ENCODE measurements around the gene HMCN2. TPM values are rescaled to one million over a fixed set of nuclear protein-coding genes. Genes with fewer than 3 reads are reported as not detected.

Gene HMCN2
- total and polyA plus RNA-seq, 2 of the 4 experiments (the other 2 are of a cell fraction): 0.02 TPM; not detected in 1

DNA sequence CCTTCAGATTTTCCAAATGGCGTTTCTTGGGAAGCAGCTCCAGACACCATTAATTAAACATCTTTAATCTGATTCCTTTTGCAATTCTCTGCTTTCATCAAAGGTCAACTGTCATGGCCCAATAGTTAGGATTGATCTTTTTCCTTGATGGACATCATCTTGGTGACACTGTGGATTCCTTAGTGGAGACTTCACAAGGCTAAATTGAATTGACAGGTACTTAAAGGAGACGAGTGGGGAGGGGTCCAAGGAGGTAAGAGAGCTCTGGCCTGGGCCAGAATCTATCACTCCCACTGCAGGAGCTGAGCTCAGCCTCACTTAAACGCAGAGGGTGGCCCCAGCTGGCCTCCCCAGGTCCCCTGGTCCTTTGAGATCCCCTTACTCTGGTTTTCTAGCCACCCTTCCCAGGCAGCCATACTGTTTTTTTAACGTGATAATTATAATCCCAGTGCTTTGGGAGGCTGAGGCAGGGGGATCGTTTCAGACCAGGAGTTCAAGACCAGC is 9.9 kb upstream of the HMCN2 start:
- Histone ChIP-seq H3K18ac (ENCODE audit: low read depth, low read length) (no peak overlapping the region), H4K5ac (ENCODE audit: low read depth, low read length) (no peak overlapping the region), H3K4me2 (ENCODE audit: low read depth, low read length) (no peak overlapping the region), H4K8ac (ENCODE audit: low read depth in 2 of 2, low read length in 2 of 2) (no peak overlapping the region), H2AK5ac (ENCODE audit: low read depth, low read length) (no peak overlapping the region), H3K4me1 (ENCODE audit: control insufficient read depth, insufficient read depth, low read length) (no peaks in the 10 kb centered on the region), H3K36me3 (ENCODE audit: control insufficient read depth, insufficient read depth, low read length) (no peaks in the 10 kb centered on the region), H3K4ac (ENCODE audit: low read depth, low read length) (no peak overlapping the region), H2AFZ (replicated peaks; ENCODE audit: low read length, poor library complexity) (no peak overlapping the region), H2AK9ac (replicated peaks; ENCODE audit: low read depth, low read length, poor library complexity) (no peak overlapping the region), H2BK20ac (ENCODE audit: low read depth, low read length) (no peak overlapping the region), H2BK15ac (ENCODE audit: low read depth, low read length) (no peak overlapping the region), H3K56ac (ENCODE audit: extremely low read depth, insufficient read depth, low read length) (no peak overlapping the region), H3K9ac (ENCODE audit: low read depth, low read length) (no peak overlapping the region), H4K91ac (ENCODE audit: insufficient read depth, low read depth, low read length) (no peak overlapping the region), H4K20me1 (ENCODE audit: insufficient read depth, low read length) (no peaks in the 10 kb centered on the region), H3K27ac (ENCODE audit: insufficient read depth, low read length) (no peak overlapping the region), H3K23ac (ENCODE audit: low read depth, low read length) (no peak overlapping the region), H3K79me1 (ENCODE audit: low read depth in 1 of 2, low read length in 2 of 2) (no peaks in the 10 kb centered on the region), H3K9me1 (ENCODE audit: insufficient read depth, low read length) (no peaks in the 10 kb centered on the region), H3K4me3 (ENCODE audit: insufficient read depth, low read depth, low read length) (no peak overlapping the region), H3K14ac (replicated peaks; ENCODE audit: low read depth, low read length) (no peak overlapping the region), H3K27me3 (ENCODE audit: control insufficient read depth, insufficient read depth, low read length) (peaks cover 35% of the 10 kb centered on the region), H3K9me3 (ENCODE audit: control insufficient read depth, insufficient read depth, low read length) (peaks cover 15% of the 10 kb centered on the region), H2BK120ac (ENCODE audit: low read depth, low read length) (no peak overlapping the region), H2BK5ac (ENCODE audit: low read depth, low read length, poor library complexity, severe bottlenecking) (no peak overlapping the region)
- BruUV-seq (replicated peaks): no TSS peak
- DNase-seq: no peak
- dilution Hi-C loops (cut with HindIII; ENCODE audit: low sequenced_read_pairs, unreplicated experiment) (no loop called here), in situ Hi-C loops (cut with MboI; ENCODE audit: low sequenced_read_pairs) (no loop called here), intact Hi-C loops (cut with micrococcal nuclease) (no loop called here)
- TF ChIP-seq RFX5 (IDR thresholded peaks at IDR 0.05; ENCODE audit: low read depth, low read length) (no peak), RCOR1 (IDR thresholded peaks at IDR 0.05; ENCODE audit: insufficient replicate concordance, low read length) (no peak), MXI1 (IDR thresholded peaks at IDR 0.05; ENCODE audit: borderline replicate concordance, low read depth, low read length) (no peak), POLR2A (IDR thresholded peaks at IDR 0.05; ENCODE audit: low read depth, low read length) (no peak), RAD21 (IDR thresholded peaks at IDR 0.05; ENCODE audit: low read length) (no peak), MAFK (IDR thresholded peaks at IDR 0.05; ENCODE audit: low read depth, low read length) (no peak), BHLHE40 (IDR thresholded peaks at IDR 0.05; ENCODE audit: low read depth, low read length) (no peak), CHD1 (IDR thresholded peaks at IDR 0.05; ENCODE audit: low read depth, low read length) (no peak), FOS (IDR thresholded peaks at IDR 0.05; ENCODE audit: low read depth, low read length) (no peak), NFE2L2 (IDR thresholded peaks at IDR 0.05; ENCODE audit: low read depth, low read length) (no peak), MAZ (IDR thresholded peaks at IDR 0.05; ENCODE audit: borderline replicate concordance, low read depth, low read length) (no peak), SMC3 (IDR thresholded peaks at IDR 0.05; ENCODE audit: low read depth, low read length) (no peak), CEBPB (IDR thresholded peaks at IDR 0.05; ENCODE audit: low read depth, low read length) (no peak)
- TF ChIP-seq, protein P1, sequence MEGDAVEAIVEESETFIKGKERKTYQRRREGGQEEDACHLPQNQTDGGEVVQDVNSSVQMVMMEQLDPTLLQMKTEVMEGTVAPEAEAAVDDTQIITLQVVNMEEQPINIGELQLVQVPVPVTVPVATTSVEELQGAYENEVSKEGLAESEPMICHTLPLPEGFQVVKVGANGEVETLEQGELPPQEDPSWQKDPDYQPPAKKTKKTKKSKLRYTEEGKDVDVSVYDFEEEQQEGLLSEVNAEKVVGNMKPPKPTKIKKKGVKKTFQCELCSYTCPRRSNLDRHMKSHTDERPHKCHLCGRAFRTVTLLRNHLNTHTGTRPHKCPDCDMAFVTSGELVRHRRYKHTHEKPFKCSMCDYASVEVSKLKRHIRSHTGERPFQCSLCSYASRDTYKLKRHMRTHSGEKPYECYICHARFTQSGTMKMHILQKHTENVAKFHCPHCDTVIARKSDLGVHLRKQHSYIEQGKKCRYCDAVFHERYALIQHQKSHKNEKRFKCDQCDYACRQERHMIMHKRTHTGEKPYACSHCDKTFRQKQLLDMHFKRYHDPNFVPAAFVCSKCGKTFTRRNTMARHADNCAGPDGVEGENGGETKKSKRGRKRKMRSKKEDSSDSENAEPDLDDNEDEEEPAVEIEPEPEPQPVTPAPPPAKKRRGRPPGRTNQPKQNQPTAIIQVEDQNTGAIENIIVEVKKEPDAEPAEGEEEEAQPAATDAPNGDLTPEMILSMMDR (conservative IDR thresholded peaks at IDR 0.05; ENCODE audit: low read depth, low read length): no peak
- TF ChIP-seq, protein P2, sequence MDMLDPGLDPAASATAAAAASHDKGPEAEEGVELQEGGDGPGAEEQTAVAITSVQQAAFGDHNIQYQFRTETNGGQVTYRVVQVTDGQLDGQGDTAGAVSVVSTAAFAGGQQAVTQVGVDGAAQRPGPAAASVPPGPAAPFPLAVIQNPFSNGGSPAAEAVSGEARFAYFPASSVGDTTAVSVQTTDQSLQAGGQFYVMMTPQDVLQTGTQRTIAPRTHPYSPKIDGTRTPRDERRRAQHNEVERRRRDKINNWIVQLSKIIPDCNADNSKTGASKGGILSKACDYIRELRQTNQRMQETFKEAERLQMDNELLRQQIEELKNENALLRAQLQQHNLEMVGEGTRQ (IDR thresholded peaks at IDR 0.05; ENCODE audit: low read depth, low read length): no peak
- TF ChIP-seq, protein P3, sequence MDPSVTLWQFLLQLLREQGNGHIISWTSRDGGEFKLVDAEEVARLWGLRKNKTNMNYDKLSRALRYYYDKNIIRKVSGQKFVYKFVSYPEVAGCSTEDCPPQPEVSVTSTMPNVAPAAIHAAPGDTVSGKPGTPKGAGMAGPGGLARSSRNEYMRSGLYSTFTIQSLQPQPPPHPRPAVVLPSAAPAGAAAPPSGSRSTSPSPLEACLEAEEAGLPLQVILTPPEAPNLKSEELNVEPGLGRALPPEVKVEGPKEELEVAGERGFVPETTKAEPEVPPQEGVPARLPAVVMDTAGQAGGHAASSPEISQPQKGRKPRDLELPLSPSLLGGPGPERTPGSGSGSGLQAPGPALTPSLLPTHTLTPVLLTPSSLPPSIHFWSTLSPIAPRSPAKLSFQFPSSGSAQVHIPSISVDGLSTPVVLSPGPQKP (IDR thresholded peaks at IDR 0.05; ENCODE audit: borderline replicate concordance, low read depth, low read length): no peak
- ATAC-seq (ENCODE audit: low read depth): no peak
- POLR2A ChIA-PET (ENCODE audit: unreplicated experiment): no interaction called here
- no CpG with 5 or more reads among the region's 5 CpGs for WGBS, 2 experiments (ENCODE audit: extremely low coverage in 2 of 2, insufficient read length in 1 of 2)
- CTCF ChIA-PET: no interaction called here
